Uterus (tissue), 4 donors: ENCODE measurements around the gene PLA2G4B. TPM values are rescaled to one million over a fixed set of nuclear protein-coding genes. Genes with fewer than 3 reads are reported as not detected.

ENCODE experiments used
- DNase-seq, 2 donors: peaks; one replicate each; pipeline ENCODE4 v3.0.0-alpha.2; 2019 to 2020
- H3K27ac ChIP-seq, 2 donors: fragments of 200-600 bp; sonication (generic); 1 replicate in 1 of 2; 2 replicates in 1 of 2; pipeline ENCODE4 v1.5.1; 2016 to 2018
- H3K27me3 ChIP-seq, 2 donors: fragments of 200-600 bp; sonication (generic); one replicate each; pipeline ENCODE4 v1.5.1; 2018 to 2019; ENCODE audit warnings: control low read depth in 1 of 2
- H3K36me3 ChIP-seq, 2 donors: fragments of 200-600 bp; sonication (generic); one replicate each; pipeline ENCODE4 v1.5.1; 2019; ENCODE audit warnings: control low read depth in 1 of 2
- H3K4me1 ChIP-seq, 2 donors: fragments of 200-600 bp; sonication (generic); one replicate each; pipeline ENCODE4 v1.5.1; 2018 to 2019; ENCODE audit warnings: control low read depth in 1 of 2
- H3K4me3 ChIP-seq, 2 donors: fragments of 200-600 bp; sonication (generic); 1 replicate in 1 of 2; 2 replicates in 1 of 2; pipeline ENCODE4 v1.5.1; 2018 to 2019; ENCODE audit warnings: mild to moderate bottlenecking in 1 of 2
- H3K9me3 ChIP-seq, 2 donors: fragments of 200-600 bp; sonication (generic); one replicate each; pipeline ENCODE4 v1.5.1; 2019; ENCODE audit warnings: control low read depth in 1 of 2
- CTCF ChIP-seq, 4 experiments: fragments of 200-600 bp in 2 of 4; fragments of 450-650 bp in 2 of 4; sonication (generic) in 2 of 4; IDR thresholded peaks; one replicate each; pipeline ENCODE4 v1.5.1; 2016 to 2019; ENCODE audit warnings: antibody characterized with exemption in 4 of 4, mild to moderate bottlenecking in 2 of 4, moderate library complexity in 1 of 4
- POLR2A ChIP-seq, 2 donors: fragments of 450-650 bp; IDR thresholded peaks; one replicate each; pipeline ENCODE4 v1.6.1; 2016; ENCODE audit warnings: antibody characterized with exemption in 2 of 2, mild to moderate bottlenecking in 1 of 2, moderate library complexity in 1 of 2
- intact Hi-C: fragments of 100-400 bp; cut with DNase I; formaldehyde crosslinking; loops from one replicate; pipeline ENCODE4 v1.15.1; 2023; ENCODE audit warnings: low total_unique reads
- total RNA-seq, 4 donors: library from RNA; depleted of rRNA in 3 of 4; stranded (reverse); fragments of >200 nt in 3 of 4; gene quantifications; one replicate each; pipeline versions ENCODE4 v1.1.0 to v1.2.4, GENCODE V29; 2014 to 2023
- donor health status: DM: yes; HTN: yes; CAD: no.

The PLA2G4B gene
- total RNA-seq, 4 donors from 2014 or later, result 3.5 to 91.2 (median 7.1) TPM

GRCh38 chr15:41795996-41796856 lies 42.4 kb upstream of the PLA2G4B start:
- intact Hi-C loops, result no loop called here
- Histone ChIP-seq H3K4me3 (no peak overlapping the region), H3K27me3 (no peaks in the 10 kb centered on the region), H3K36me3 (no peaks in the 10 kb centered on the region), H3K27ac (peak overlapping the region; percentile 59 to 81), H3K9me3 (no peaks in the 10 kb centered on the region), H3K4me1 (peaks cover 5 to 7% of the 10 kb centered on the region in 2 donors)
- TF ChIP-seq POLR2A (IDR thresholded peaks at IDR 0.05) (no peak), CTCF (IDR thresholded peaks at IDR 0.05) (peak in 1 of 4 experiments; percentile 14)
- DNase-seq, result no peak

- peaks cover 0 to 5% of the 10 kb centered on the region in 2 donors for H3K4me1 ChIP-seq
- H3K27me3 ChIP-seq, result no peaks in the 10 kb centered on the region
- H3K27ac ChIP-seq, result peak overlapping the region; percentile 59 to 81
- H3K4me3 ChIP-seq, result no peak overlapping the region
- intact Hi-C loops, result no loop called here
- TF ChIP-seq CTCF (IDR thresholded peaks at IDR 0.05) (no peak), POLR2A (IDR thresholded peaks at IDR 0.05) (no peak)
- H3K9me3 ChIP-seq, result no peaks in the 10 kb centered on the region
- no peak for DNase-seq
- H3K36me3 ChIP-seq, result no peaks in the 10 kb centered on the region
Measured at GRCh38 chr15:41797201-41797944, 41.3 kb upstream of the PLA2G4B start.

- no peak for DNase-seq
- TF ChIP-seq CTCF (IDR thresholded peaks at IDR 0.05), result no peak
- intact Hi-C loops, result no loop called here
- Histone ChIP-seq H3K4me1 (peaks cover 0 to 5% of the 10 kb centered on the region in 2 donors), H3K27me3 (no peaks in the 10 kb centered on the region), H3K4me3 (no peak overlapping the region), H3K9me3 (no peaks in the 10 kb centered on the region), H3K27ac (no peak overlapping the region), H3K36me3 (no peaks in the 10 kb centered on the region)
Measured at GRCh38 chr15:41798607-41799487, 39.8 kb upstream of the PLA2G4B start.

GRCh38 chr15:41799488-41799805 lies 39.2 kb upstream of the PLA2G4B start:
- Histone ChIP-seq H3K4me3 (no peak overlapping the region), H3K4me1 (peaks cover 0 to 5% of the 10 kb centered on the region in 2 donors), H3K27ac (no peak overlapping the region), H3K9me3 (no peaks in the 10 kb centered on the region), H3K36me3 (no peaks in the 10 kb centered on the region), H3K27me3 (no peaks in the 10 kb centered on the region)
- TF ChIP-seq CTCF (IDR thresholded peaks at IDR 0.05) (no peak), POLR2A (IDR thresholded peaks at IDR 0.05) (no peak)
- intact Hi-C loops, result no loop called here
- no peak for DNase-seq
